ENCODE results near the gene LHFPL4.

GRCh38 chr3:9497821-9498565, 55.6 kb downstream of the LHFPL4 start:
- TF ChIP-seq SRF (IDR thresholded peaks at IDR 0.05; ENCODE audit: low read depth, low read length) (no peak), RFX5 (IDR thresholded peaks at IDR 0.05; ENCODE audit: borderline replicate concordance, low read depth, low read length) (no peak), HDAC2 (IDR thresholded peaks at IDR 0.05; ENCODE audit: borderline replicate concordance in 1 of 2, low read depth in 2 of 2, low read length in 2 of 2) (no peak), POLR2A (IDR thresholded peaks at IDR 0.05; ENCODE audit: control extremely low read depth in 1 of 2, low read depth in 2 of 2, low read length in 2 of 2) (no peak), CTCF (IDR thresholded peaks at IDR 0.05; ENCODE audit: control extremely low read depth in 1 of 3, insufficient read depth in 1 of 3, low read depth in 1 of 3, low read length in 3 of 3) (no peak), USF2 (IDR thresholded peaks at IDR 0.05; ENCODE audit: low read length) (no peak), SP1 (IDR thresholded peaks at IDR 0.05; ENCODE audit: low read depth, low read length) (no peak)

All from H1 (cell line).